Measurements from ENCODE around the gene FNDC3B.
"Not testable (repeated sequence)": the region's sequence is repeated elsewhere in the genome, so short reads cannot be mapped to it uniquely, and the experiment has no call there.

The FNDC3B gene

GRCh38 chr3:172239218-172239790, 199.9 kb downstream of the FNDC3B start:
- DNase-seq (ENCODE audit: low read depth): no peak

GRCh38 chr3:172241405-172241804, 202.0 kb downstream of the FNDC3B start:
- no peak for DNase-seq (ENCODE audit: low read depth)

DNA sequence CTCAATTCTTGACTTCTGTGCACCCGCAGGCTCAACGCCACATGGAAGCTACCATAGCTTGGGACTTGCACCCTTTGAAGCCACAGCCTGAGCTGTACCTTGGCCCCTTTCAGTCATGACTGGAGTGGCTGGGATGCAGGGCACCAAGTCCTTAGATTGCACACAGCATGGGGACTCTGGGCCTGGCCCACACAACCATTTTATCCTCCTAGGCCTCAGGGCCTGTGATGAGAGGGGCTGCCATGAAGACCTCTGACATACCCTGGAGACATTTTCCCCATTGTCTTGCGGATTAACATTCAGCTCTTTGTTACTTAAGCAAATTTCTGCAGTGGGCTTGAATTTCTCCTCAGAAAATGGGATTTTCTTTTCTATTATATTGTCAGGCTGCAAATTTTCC, 203.1 kb downstream of the FNDC3B start:
- DNase-seq (ENCODE audit: low read depth): not testable (repeated sequence)

GRCh38 chr3:172243376-172243775, 204.0 kb downstream of the FNDC3B start:
- DNase-seq (ENCODE audit: low read depth): not testable (repeated sequence)

DNA sequence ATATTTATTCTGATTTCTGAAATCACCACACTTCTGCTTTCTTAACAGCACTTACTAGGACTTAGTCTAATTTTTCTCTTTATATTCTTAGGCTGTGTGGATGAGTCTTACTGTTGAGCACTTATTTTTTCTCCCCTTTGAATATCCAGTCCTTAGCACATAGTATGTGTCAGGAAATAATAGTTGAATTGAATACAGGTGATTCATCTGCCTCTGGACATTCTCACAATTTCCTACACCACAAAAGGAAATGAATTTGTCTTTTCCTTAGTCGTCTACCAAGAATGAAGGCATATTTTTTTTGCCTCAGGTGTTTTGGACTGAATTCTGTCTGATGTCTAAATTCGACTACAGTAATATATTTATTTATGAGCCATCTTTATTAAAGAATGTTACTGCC, 204.6 kb downstream of the FNDC3B start:
- no peak for DNase-seq (ENCODE audit: low read depth)

DNA sequence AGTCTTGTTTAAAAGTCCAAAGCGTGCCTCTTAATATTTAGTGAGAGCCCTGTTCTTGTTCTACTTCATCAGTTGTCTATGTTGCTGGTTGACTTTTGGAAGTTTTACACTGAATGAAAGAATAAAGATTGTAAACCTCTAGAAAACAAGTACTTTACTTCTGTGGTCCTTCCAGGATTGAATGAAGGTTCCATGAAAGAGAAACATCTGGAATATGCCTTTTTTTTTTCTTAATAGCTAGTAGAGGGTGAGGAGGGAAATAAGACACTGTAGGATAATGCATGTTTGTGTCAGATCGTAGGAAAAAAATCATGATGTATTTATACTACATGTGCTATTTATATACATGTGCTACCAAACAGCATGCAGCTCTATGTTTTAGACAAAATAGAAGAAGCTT, 205.9 kb downstream of the FNDC3B start:
- no peak for DNase-seq (ENCODE audit: low read depth)

GRCh38 chr3:172246107-172246844, 206.9 kb downstream of the FNDC3B start:
- no peak for DNase-seq (ENCODE audit: low read depth)

- no peak for DNase-seq (ENCODE audit: low read depth)
These were observed 208.3 kb downstream of the FNDC3B start for GRCh38 chr3:172247525-172248274.

- no peak for DNase-seq (ENCODE audit: low read depth)
These were observed 209.7 kb downstream of the FNDC3B start for GRCh38 chr3:172249039-172249438.

- DNase-seq (ENCODE audit: low read depth): no peak
These were observed 211.8 kb downstream of the FNDC3B start for GRCh38 chr3:172251211-172251610.

DNA sequence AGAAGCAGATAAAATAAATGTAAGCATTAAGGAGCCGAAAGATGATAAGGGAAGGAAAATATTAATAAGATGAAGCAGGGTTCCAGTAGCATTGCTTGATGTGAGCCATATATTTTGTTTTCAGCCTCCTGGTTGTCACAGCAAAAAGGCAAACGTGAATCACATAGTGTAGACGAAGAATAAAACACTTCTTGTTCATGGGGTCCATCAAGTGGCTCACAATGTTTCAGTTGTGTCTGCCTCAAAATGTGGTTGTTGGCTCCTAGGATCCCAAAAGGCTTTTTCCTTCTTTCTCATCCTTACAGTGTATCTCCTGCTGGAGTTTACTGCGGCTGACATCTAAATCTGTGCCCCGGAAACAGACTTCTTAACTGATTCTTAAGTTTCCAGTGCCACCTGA, 213.8 kb downstream of the FNDC3B start:
- DNase-seq (ENCODE audit: low read depth): no peak

GRCh38 chr3:172254542-172254941, 215.2 kb downstream of the FNDC3B start:
- DNase-seq (ENCODE audit: low read depth): no peak

GRCh38 chr3:172255321-172255720, 215.9 kb downstream of the FNDC3B start:
- not testable (repeated sequence) for DNase-seq (ENCODE audit: low read depth)

- DNase-seq (ENCODE audit: low read depth): no peak
These were observed 216.8 kb downstream of the FNDC3B start for GRCh38 chr3:172256101-172256734.

DNA sequence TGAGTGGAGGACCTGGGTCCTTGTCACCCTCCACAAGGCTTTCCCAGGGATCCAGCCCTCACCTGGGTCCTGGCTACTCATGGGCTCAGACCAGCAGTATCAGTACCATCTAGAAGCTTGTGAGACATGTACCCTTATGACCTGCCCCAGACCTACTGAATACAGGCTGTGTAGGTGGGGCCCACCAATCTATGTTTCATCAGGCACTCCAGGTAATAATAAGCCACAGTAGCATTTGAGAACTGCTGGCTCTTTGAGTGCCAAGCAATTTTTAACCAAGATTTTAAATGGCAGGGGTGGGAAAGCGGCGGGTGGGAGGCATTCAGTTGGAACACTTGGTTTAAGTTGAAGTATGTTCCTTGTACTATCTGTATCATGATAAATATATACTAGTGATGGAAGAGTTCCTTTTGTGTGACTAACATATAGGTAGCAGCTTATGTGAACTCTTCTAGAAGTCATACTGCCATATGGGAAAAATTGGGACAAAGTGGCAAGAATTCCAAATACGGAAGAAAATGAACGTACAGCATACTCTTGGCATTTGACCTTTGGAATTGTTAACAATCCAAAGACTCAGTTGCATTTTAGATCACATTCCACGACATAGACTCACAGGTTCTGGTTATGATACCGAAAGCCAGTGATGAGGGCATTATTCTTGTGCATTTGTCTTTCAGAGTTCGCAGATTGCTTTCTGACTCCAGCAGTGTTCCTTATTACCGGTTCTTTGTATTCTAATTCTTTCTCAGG, 218.4 kb downstream of the FNDC3B start:
- DNase-seq (ENCODE audit: low read depth): no peak

DNA sequence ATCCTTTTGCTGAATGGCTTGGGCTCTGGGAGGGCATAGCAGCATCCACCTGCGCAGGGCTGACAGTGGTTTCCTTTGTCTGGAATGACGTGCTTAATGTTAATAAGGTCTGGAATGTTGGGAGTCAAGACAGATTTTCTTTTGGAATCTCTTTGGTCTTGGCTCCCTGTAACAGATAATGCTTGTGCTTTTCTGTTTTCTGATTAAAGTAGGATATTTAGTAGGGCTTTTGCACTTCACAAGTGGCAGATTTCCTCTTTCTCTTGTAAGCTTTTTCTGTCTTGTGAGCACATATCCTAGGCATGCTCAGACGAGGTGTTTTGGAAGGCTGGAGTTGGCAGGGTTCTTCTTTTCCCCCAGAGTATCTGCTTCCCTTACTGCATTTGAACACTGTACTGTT, 219.2 kb downstream of the FNDC3B start:
- DNase-seq (ENCODE audit: low read depth): no peak

DNA sequence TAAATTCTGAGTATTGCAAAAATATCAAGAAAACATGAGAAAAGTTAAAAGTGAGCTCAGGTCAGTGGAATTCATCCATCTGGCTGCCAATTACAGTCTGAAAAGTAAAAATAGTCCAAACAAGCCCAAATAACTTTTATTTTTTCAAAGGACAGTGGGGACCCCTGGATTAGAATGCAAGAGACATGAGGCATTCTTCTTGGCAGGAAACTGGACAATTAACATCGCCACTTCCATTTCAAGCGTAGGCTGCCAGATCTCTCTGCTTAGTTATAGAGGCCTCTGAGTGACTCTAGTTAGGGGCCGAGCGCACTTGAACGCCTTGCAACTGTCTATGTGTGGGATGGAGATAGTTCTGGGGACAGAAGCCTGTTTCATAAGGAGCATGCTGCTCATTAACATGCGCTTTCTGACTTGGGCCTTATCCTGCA, 219.7 kb downstream of the FNDC3B start:
- DNase-seq (ENCODE audit: low read depth): no peak

GRCh38 chr3:172259726-172260248, 220.4 kb downstream of the FNDC3B start:
- no peak for DNase-seq (ENCODE audit: low read depth)

- DNase-seq (ENCODE audit: low read depth): no peak
These were observed 221.0 kb downstream of the FNDC3B start for GRCh38 chr3:172260381-172260780.

DNA sequence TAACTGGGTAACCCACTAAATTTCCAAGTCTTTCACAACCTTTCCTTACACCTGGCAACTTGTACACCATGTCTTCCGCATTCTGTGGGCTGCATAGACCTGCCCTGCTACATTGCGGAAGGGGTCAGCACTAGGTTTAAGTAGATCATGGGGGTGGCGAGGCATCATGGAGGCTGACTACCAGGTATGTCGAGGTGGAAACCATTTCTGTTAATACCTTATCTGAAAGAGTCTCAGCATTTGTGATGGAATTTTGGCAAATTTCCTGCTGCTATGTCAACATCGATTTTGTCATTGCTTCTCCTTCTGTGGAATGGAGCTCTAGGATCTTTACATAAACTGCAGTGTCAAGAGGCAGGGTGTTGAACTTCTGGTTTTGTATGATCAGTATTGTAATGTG, 221.7 kb downstream of the FNDC3B start:
- DNase-seq (ENCODE audit: low read depth): no peak

GRCh38 chr3:172262991-172263608, 223.7 kb downstream of the FNDC3B start:
- DNase-seq (ENCODE audit: low read depth): no peak

All from activated T-helper 9 cell treated with anti-CD3 and anti-CD28 coated beads, Interleukin-2, amount 50 U/mL, for 16 hours (primary cell).